GM19328 (cell line): ENCODE results near the gene DRC1.

Source experiments
- ATAC-seq: cut with Tn5 transposase; IDR thresholded peaks from one replicate; pipeline ENCODE4 v1.9.1; 2021; ENCODE audit warnings: mild to moderate bottlenecking, moderate library complexity; ENCODE audit not compliant: unreplicated experiment

DRC1 gene

GRCh38 chr2:26475832-26476501 lies 74.2 kb downstream of the DRC1 start:
- no peak for ATAC-seq

- ATAC-seq, result no peak
These were observed 75.6 kb downstream of the DRC1 start for GRCh38 chr2:26477126-26477910.

DNA sequence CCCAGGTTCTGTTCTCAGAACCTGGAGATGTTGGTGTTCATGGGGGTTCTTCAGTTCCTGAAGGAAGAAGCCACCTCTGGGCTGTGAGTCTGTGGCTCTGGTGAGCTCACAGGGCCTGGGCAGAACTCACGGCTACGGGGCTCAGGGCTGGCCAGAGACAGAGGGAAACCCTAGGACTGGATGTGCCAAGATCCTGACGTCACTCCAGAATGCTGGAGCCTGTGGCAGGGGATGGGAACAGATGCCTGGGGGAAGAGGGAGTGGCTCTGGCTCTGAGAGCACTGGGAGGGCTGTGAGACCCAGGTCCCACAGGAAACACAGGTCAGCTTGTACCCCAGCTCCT lies 76.2 kb downstream of the DRC1 start, which contains the start of gene OTOF:
TSS of gene OTOF (minus strand) at position 214 of the 343 bp plus-strand sequence.
- no peak for ATAC-seq

DNA sequence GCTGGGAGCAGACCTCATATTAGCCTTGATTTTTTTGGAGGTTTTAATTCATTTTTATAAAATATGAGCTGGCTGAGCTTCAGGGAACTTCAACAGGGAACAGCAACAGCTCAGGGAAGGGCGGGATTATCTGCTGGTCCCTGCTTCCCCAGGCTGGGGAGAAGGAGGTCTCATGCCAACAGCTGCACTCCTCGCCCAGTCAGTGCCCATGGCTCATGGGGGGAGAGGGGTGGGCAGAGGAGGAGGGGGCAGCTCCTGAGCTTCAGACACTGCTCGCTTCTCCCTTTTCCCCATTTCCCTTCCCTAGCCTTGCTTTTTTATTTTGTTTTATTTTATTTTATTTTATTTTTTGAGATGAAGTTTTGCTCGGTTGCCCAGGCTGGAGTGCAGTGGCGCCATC lies 76.6 kb downstream of the DRC1 start:
- no peak for ATAC-seq

- no peak for ATAC-seq
These were observed 77.5 kb downstream of the DRC1 start for GRCh38 chr2:26479131-26479788.

DNA sequence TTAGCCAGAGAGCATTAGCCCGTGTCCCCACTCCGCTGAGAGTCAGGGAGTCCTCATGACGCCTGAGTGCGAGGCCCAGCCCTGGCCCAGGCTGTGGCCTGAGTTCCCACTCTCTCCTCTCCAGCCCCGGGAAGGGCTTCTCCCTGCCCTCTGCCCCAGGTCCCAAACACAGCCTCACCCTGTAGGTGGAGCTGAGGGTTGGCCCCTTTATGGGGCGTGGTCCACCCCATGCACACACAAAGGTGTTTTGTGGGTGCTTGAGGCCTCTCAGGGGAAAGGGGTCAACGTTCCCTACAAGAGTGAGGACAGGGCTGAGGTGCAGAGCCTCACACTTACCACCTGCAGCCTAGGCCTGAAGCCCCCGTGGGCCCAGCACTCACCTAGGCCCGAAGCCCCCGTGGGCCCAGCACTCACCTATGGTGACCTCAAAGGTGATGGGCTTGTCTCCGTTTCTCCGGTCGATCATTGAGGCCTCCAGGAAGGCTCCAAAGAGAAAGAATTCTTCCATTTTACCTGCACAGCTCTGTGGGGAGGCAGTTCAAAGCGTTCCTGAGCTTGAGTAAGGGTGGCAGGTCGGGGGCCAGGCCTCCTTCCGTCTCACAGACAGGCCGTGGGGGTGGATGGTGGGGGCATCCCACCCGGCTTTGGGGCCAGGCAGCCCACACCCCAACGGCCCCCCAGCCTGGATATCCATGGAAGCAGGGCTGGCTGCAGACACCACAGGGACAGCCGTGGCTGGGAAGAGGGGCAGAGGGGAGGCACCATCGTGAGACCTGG lies 78.3 kb downstream of the DRC1 start:
- ATAC-seq, result no peak

- no peak for ATAC-seq
These were observed 79.1 kb downstream of the DRC1 start for GRCh38 chr2:26480566-26481423.

DNA sequence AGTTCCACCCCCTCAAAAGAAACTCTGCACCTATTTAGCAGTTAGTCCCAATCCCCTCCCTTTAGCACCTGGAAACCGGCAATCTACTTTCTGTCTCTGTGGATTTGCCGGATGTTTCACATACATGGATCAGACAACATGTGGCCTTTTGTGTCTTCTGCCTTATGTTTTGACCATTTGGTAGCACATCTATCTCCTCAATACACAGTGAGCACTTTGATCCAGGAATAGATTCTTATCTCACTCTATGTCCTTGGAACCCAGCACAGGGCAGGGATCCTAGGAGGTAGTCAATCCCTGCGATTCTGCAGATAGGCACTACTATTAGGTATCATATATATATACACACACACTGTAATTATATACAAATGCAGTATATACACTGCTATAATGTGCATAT lies 80.0 kb downstream of the DRC1 start:
- ATAC-seq, result no peak

DNA sequence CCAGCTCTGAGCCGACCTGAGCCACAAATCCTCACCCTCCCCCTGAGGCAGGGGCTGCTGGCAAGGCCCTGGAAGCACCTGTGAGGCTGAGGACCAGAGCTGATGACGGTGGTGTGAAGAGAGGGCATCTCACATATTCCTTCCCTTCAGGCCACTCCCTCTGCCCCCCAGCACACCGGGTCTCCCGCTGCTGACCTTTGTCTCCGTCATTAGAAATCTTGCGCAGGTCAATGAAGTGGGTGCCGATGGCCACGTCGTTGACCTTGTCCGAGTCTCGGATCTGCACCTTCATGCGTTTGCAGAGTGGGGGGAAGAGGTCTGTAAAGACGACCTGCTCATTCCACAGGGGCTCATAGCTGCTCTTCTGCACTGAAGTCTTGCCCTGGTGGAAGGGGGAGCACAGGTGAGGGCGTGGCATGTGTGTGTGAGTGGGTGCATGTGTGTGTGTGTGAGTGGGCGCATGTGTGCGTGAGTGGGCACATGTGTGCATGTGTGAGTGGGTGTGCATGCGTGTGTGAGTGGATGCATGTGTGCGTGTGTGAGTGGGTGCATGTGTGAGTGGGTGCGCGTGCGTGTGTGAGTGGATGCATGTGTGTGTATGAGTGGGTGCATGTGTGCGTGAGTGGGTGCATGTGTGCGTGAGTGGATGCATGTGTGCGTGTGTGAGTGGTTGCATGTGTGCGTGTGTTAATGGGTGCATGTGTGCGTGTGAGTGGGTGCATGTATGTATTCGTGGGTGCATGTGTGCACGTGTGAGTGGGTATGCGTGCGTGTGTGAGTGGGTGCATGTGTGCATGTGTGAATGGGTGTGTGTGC lies 80.7 kb downstream of the DRC1 start:
- no peak for ATAC-seq

GRCh38 chr2:26483027-26483326 lies 81.3 kb downstream of the DRC1 start:
- no peak for ATAC-seq

GRCh38 chr2:26483516-26483915 lies 81.8 kb downstream of the DRC1 start:
- ATAC-seq, result no peak

GRCh38 chr2:26483957-26484565 lies 82.3 kb downstream of the DRC1 start:
- ATAC-seq, result no peak

- ATAC-seq, result no peak
These were observed 82.9 kb downstream of the DRC1 start for GRCh38 chr2:26484579-26484978.

DNA sequence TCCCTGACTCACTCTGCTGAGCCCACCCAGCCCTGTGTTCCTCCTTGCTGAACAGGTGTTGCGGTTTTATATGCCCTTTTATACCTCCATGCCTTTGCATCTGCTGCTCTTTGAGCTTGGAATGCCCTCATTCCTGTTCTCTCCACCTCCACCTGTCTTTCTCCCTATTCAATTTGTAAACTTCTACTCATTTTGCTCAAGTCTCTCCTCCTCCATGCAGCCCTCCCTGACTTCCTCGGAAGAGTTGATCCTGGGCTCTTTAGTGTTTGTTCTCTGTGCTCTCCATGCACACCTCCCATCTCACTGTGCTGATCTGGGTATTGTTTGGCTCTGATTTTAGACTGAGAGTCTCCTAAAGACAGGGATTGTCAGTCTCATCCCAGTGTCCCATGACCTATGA lies 83.4 kb downstream of the DRC1 start:
- no peak for ATAC-seq

DNA sequence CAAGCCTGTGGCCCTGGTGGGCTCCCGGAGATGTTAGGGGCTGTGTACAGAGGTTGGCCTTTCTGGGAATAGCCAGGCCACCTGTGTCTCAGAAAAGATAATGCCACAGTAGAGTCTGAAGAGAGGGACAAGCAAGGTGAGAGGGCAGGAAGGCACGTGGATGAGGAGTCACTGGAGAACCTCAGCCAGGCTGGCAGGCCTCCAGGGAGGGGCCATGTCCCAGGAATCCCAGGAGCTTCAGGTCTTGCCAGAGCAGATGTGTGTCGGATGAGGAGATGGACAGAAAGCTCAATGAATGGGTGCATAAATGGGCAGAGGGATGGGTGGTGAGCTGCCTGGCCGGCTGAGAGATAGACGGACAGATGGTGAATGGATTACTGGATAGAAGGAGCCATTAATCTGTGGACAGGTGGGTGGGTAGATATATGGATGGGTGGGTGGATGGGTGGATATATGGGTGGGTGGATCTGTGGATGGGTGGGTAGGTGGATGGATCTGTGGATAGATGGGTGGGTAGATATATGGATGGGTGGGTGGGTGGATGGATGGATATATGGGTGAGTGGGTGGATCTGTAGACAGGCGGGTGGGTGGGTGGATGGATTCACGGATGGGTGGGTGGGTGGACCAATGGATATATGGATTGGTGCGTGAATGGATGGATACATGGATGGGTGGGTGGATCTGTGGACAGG lies 84.2 kb downstream of the DRC1 start:
- no peak for ATAC-seq

GRCh38 chr2:26486789-26487188 lies 85.1 kb downstream of the DRC1 start:
- ATAC-seq, result no peak

GRCh38 chr2:26487192-26487591 lies 85.5 kb downstream of the DRC1 start:
- no peak for ATAC-seq

DNA sequence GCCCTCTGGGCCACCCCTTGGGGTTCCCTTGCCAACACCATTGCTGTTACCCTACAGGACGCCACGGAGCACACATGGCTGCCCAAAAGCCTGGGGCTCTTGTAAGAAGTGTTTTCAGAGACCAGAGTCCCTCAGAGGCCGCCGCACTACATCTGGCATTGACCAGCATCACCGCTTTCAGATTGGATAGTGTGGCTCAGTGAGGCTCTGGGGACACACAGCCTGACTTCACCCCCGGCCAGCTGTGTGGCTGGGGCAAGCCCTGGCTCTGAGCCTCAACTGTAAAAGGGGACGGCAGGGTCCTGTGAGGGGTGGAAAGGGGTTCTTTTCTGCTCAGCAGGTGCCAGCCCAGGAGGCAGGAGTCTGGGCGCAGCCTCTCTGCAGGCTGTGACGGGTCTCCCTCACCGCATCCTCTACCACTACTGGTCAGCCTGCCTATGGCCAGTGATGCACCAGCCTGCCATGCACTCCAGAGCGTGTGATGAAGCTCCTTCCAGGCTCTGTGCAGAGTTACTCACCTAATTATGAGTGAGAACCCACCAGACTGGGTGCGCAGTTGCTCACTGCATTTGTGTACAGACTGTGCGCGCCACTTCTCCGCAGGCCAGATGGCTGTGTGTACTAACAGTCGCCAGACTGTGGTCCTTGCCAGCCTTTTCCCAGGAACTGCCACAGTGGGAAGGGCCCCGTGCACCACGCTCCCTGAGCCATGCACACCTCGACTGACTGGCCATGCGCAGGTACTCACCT lies 86.9 kb downstream of the DRC1 start:
- no peak for ATAC-seq
